RWPE1 (cell line): ENCODE data around the gene CTXN1.
A peak's percentile ranks its signal among the peaks of the same experiment; 100 is the strongest.

Source experiments
- CTCF ChIA-PET: fragments of 350-600 bp; sonication (Branson Sonifier 250); formaldehyde crosslinking; extraction: SDS; loops from one replicate; lab custom pipeline; 2021; lab: Yijun Ruan, JAX
- POLR2A ChIA-PET: fragments of 400-600 bp; formaldehyde crosslinking; extraction: SDS; loops from one replicate; lab custom pipeline; 2020; ENCODE audit warnings: antibody characterized with exemption; ENCODE audit not compliant: low non-redundant PET; lab: Yijun Ruan, JAX
- DNase-seq: peaks from one replicate; pipeline ENCODE4 v3.0.0; 2012; ENCODE audit warnings: low spot score
- H3K27ac ChIP-seq: fragments of 450-650 bp; 2 replicates; pipeline ENCODE4 v1.5.1; 2017
- TF ChIP-seq, protein P1 (sequence below): fragments of 450-650 bp; conservative IDR thresholded peaks from 2 replicates; pipeline ENCODE4 v1.5.1; 2017; ENCODE audit warnings: low read depth, mild to moderate bottlenecking

Gene CTXN1

DNA sequence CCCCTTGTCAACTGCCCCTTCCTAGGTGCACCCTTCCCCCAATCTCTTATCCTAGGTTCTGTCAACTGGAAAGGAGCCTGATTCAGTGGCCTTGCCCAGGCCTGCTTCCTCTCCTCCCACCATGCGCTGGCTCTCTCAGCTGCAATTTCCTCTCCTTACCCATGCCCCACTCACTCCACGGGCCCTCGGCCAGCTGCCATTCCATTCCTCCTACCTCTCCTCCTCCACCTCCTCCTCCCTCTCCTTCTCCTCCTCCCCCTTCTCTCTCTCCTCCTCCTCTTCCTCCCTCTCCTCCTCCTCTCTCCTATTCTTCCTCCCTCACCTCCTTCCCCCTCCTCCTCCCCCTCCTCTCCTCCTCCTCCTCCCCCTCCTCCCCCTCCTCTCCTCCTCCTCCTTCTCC lies 27.1 kb upstream of the CTXN1 start:
- POLR2A ChIA-PET, result interaction anchor here (1.4 kb wide), 1 partner anchor 9 kb away, joined by 9 read pairs; the partner anchor contains the start of gene TIMM44
- CTCF ChIA-PET, result interaction anchor here (0.6 to 1.8 kb wide), 2 partner anchors 18 to 220 kb away, joined by 3 to 9 read pairs; no protein-coding TSS in a partner anchor
- H3K27ac ChIP-seq, result peak overlapping the region; percentile 81
- DNase-seq, result peak; percentile 37
- TF ChIP-seq, protein P1, sequence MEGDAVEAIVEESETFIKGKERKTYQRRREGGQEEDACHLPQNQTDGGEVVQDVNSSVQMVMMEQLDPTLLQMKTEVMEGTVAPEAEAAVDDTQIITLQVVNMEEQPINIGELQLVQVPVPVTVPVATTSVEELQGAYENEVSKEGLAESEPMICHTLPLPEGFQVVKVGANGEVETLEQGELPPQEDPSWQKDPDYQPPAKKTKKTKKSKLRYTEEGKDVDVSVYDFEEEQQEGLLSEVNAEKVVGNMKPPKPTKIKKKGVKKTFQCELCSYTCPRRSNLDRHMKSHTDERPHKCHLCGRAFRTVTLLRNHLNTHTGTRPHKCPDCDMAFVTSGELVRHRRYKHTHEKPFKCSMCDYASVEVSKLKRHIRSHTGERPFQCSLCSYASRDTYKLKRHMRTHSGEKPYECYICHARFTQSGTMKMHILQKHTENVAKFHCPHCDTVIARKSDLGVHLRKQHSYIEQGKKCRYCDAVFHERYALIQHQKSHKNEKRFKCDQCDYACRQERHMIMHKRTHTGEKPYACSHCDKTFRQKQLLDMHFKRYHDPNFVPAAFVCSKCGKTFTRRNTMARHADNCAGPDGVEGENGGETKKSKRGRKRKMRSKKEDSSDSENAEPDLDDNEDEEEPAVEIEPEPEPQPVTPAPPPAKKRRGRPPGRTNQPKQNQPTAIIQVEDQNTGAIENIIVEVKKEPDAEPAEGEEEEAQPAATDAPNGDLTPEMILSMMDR, result no peak

GRCh38 chr19:7947939-7948338 lies 22.0 kb upstream of the CTXN1 start:
- peak overlapping the region; percentile 10; the same call in 1 of the 2 replicates for H3K27ac ChIP-seq
- DNase-seq, result no peak
- ChIA-PET POLR2A (no interaction called here), CTCF (interaction anchor here (0.7 kb wide), 1 partner anchor 40 kb away, joined by 6 read pairs; no protein-coding TSS in a partner anchor)
- TF ChIP-seq, protein P1, result no peak

GRCh38 chr19:7944177-7944761 lies 18.3 kb upstream of the CTXN1 start:
- ChIA-PET POLR2A (interaction anchor here (0.5 to 1.1 kb wide), 6 partner anchors 8 to 219 kb away, joined by 3 to 9 read pairs (median 5); partner anchors contain the start of genes ELAVL1 and MAP2K7), CTCF (interaction anchor here (0.5 to 2.4 kb wide), 18 partner anchors 15 to 887 kb away, joined by 3 to 21 read pairs (median 4); no protein-coding TSS in a partner anchor)
- DNase-seq, result peak; percentile 85
- TF ChIP-seq, protein P1, result peak; percentile 81
- peak overlapping the region; percentile 86 for H3K27ac ChIP-seq

- ChIA-PET POLR2A (interaction anchor here (0.6 to 1.1 kb wide), 5 partner anchors 9 to 220 kb away, joined by 3 to 9 read pairs (median 6); partner anchors contain the start of genes ELAVL1 and MAP2K7), CTCF (interaction anchor here (0.6 to 2.4 kb wide), 13 partner anchors 14 to 887 kb away, joined by 3 to 21 read pairs (median 4); no protein-coding TSS in a partner anchor)
- DNase-seq, result peak; percentile 99
- peak within 1 kb of the TSS; percentile 86 for H3K27ac ChIP-seq
- TF ChIP-seq, protein P1, result no peak
Measured at GRCh38 chr19:7943444-7944176, 17.7 kb upstream of the CTXN1 start, which contains the start of gene TIMM44. Gene TIMM44, minus strand, starts transcription at chr19:7943666. Its CDS starts 15 bp downstream, at chr19:7943651.

DNA sequence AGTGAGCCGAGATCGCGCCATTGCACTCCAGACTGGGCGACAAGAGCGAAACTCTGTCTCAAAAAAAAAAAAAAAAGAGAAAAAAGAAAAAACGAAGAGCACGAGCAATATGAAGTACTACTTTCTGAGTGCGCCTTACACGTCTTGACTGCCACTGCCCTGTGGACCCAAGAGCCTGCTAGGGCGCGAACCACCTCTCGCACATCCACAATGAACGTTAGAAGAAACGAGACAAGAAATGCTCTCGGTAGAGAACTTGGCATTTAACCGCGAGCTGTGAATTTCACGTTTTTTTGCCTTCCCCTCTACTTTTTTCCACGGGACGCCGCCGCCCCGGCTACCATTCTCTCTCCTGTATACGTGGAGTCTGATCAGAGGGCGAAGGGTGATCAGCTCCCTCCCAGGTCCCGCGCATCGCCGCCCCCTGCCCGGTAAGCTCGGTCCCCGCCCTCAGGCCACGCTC lies 17.1 kb upstream of the CTXN1 start:
- CTCF ChIA-PET, result interaction anchor here (0.6 to 2.4 kb wide), 5 partner anchors 14 to 118 kb away, joined by 3 to 21 read pairs (median 4); no protein-coding TSS in a partner anchor

More for the DNA sequence above, 17.1 kb upstream of the CTXN1 start:
- H3K27ac ChIP-seq, result peak overlapping the region; percentile 86
- no peak for DNase-seq
- POLR2A ChIA-PET, result interaction anchor here (1.0 to 1.1 kb wide), 3 partner anchors 9 to 62 kb away, joined by 3 to 9 read pairs (median 6); partner anchors contain the start of genes ELAVL1 and MAP2K7
- TF ChIP-seq, protein P1, result no peak
